Fibroblast of mammary gland (primary cell): ENCODE data around the gene KLHL28.

Source experiments
- DNase-seq: peaks from one replicate; pipeline ENCODE4 v3.0.0-alpha.2; 2010; ENCODE audit warnings: low read depth
- H3K4me3 ChIP-seq: 2 replicates; pipeline ENCODE4 v1.5.1; 2011; ENCODE audit warnings: low read depth, mild to moderate bottlenecking, low read length, moderate library complexity; ENCODE audit not compliant: control insufficient read depth
- CTCF ChIP-seq: conservative IDR thresholded peaks from 2 replicates; pipeline ENCODE4 v1.5.1; 2011; ENCODE audit warnings: low read depth, low read length, inconsistent platforms; ENCODE audit not compliant: control insufficient read depth, insufficient read depth

Gene KLHL28

GRCh38 chr14:44961554-44962333, at the start of gene KLHL28, which contains the start of gene TOGARAM1:
Gene KLHL28 (minus strand): TSS chr14:44961947. CDS start chr14:44945928, 16,019 bp downstream.
Gene TOGARAM1 (plus strand): TSS chr14:44962190. CDS start chr14:44962422, 232 bp downstream.
- peak; percentile 100 for DNase-seq
- H3K4me3 ChIP-seq = peak within 1 kb of the TSS; percentile 94
- TF ChIP-seq CTCF = no peak

GRCh38 chr14:45003924-45004323, 42.2 kb upstream of the KLHL28 start:
- no peak for TF ChIP-seq CTCF
- DNase-seq = no peak

GRCh38 chr14:44995770-44996294, 34.1 kb upstream of the KLHL28 start:
- H3K4me3 ChIP-seq = no peak overlapping the region
- TF ChIP-seq CTCF = no peak
- no peak for DNase-seq

More at GRCh38 chr14:45003924-45004323, 42.2 kb upstream of the KLHL28 start:
- H3K4me3 ChIP-seq = no peak overlapping the region

GRCh38 chr14:44995196-44995595, 33.4 kb upstream of the KLHL28 start:
- no peak overlapping the region for H3K4me3 ChIP-seq
- DNase-seq = no peak
- TF ChIP-seq CTCF = no peak

- DNase-seq = no peak
- no peak for TF ChIP-seq CTCF
- H3K4me3 ChIP-seq = no peak overlapping the region
These were observed 28.8 kb upstream of the KLHL28 start for GRCh38 chr14:44990533-44990932.

GRCh38 chr14:44989497-44990440, 28.0 kb upstream of the KLHL28 start:
- no peak for DNase-seq
- no peak for TF ChIP-seq CTCF
- H3K4me3 ChIP-seq = no peak overlapping the region
